ENCODE results near the gene IMMP2L.

IMMP2L gene

DNA sequence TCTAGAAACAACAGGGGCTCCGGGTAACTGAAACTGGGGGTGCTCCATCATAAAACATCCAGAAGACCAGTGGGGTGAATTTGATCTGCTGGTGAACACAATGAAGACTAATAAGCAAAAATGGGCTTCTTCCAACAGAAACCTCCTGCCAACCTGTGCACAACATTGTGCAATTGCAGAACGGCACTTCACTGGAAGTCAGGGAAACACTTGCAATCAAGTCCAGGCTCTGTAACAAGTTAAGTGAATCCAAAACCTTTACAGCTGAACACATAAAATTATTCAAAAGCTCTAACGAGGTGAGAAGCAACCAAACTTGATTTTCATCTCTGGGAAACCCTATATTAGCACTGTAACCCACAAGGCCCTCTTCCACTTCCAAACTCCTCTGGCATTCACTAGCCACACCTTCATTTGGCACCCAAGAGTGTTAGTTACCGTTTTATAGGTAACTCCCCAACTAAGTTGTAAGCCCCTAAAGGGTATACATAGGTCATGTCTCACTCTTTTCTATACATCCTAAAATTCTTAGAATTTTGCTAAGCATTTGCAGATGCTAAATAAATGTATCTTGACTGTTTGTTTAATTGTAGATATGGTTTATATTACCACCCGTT is 22.0 kb downstream of the IMMP2L start:
- DNase-seq (ENCODE audit: extremely low read depth, insufficient read length), result no peak
- Histone ChIP-seq H3K36me3 (ENCODE audit: control insufficient read depth, insufficient read depth, low read length) (no peaks in the 10 kb centered on the region), H3K27me3 (replicated peaks; ENCODE audit: control insufficient read depth, insufficient read depth, low read length) (no peaks in the 10 kb centered on the region)

DNA sequence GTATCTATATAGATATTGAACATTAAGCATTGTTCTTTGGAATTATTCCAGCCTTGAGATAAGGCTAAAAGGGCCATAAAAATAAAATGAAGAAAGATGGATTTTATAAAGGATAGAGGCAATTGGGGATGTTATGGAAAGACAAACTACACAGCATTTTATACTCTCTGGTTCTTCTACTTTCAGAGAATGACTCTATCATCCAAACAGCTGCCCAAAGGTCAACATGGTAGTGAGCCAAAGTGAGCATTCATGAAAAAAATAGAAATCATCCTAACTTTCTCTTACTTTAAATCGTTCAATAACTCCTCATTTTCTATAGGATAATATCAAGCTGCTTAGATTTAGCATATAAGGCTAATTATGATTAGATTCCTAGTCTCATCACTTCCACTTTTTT is 25.2 kb downstream of the IMMP2L start:
- Histone ChIP-seq H3K4me3 (replicated peaks; ENCODE audit: low read depth, low read length) (no peak overlapping the region), H3K36me3 (ENCODE audit: control insufficient read depth, insufficient read depth, low read length) (no peaks in the 10 kb centered on the region), H3K27me3 (replicated peaks; ENCODE audit: control insufficient read depth, insufficient read depth, low read length) (no peaks in the 10 kb centered on the region)
- TF ChIP-seq CTCF (IDR thresholded peaks at IDR 0.05; ENCODE audit: insufficient read depth, low read length, poor library complexity, severe bottlenecking), result no peak
- no peak for DNase-seq (ENCODE audit: extremely low read depth, insufficient read length)

More for the DNA sequence above, 22.0 kb downstream of the IMMP2L start:
- TF ChIP-seq CTCF (IDR thresholded peaks at IDR 0.05; ENCODE audit: insufficient read depth, low read length, poor library complexity, severe bottlenecking), result no peak
- no peak overlapping the region for H3K4me3 ChIP-seq (replicated peaks; ENCODE audit: low read depth, low read length)

- TF ChIP-seq CTCF (IDR thresholded peaks at IDR 0.05; ENCODE audit: insufficient read depth, low read length, poor library complexity, severe bottlenecking), result no peak
- Histone ChIP-seq H3K27me3 (replicated peaks; ENCODE audit: control insufficient read depth, insufficient read depth, low read length) (no peaks in the 10 kb centered on the region), H3K4me3 (replicated peaks; ENCODE audit: low read depth, low read length) (no peak overlapping the region), H3K36me3 (ENCODE audit: control insufficient read depth, insufficient read depth, low read length) (no peaks in the 10 kb centered on the region)
- DNase-seq (ENCODE audit: extremely low read depth, insufficient read length), result no peak
These were observed 27.0 kb downstream of the IMMP2L start for GRCh38 chr7:111535142-111535870.

DNA sequence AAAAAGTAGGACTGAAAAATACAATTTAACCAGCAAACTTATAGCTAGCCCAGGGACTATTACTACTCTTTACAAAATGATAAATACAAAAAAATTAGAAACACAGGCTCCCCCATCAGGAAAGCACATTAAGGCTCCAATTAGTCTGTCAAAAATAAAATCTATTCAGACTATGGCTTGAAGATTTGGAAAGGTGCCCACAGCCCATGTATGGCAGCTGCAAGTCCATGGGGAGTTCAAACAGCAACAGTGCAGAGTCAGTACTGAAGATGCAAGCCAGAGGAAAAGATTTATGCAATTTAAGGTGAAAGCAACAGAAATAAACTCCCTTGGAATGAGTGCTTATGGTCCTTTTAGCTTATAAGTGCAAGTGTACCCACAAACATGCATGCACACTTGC is 29.7 kb downstream of the IMMP2L start:
- TF ChIP-seq CTCF (IDR thresholded peaks at IDR 0.05; ENCODE audit: insufficient read depth, low read length, poor library complexity, severe bottlenecking), result no peak
- no peak overlapping the region for H3K4me3 ChIP-seq (replicated peaks; ENCODE audit: low read depth, low read length)
- no peak for DNase-seq (ENCODE audit: extremely low read depth, insufficient read length)
- H3K27me3 ChIP-seq (replicated peaks; ENCODE audit: control insufficient read depth, insufficient read depth, low read length), result no peaks in the 10 kb centered on the region
- no peaks in the 10 kb centered on the region for H3K36me3 ChIP-seq (ENCODE audit: control insufficient read depth, insufficient read depth, low read length)

GRCh38 chr7:111531993-111532392 is 30.3 kb downstream of the IMMP2L start:
- Histone ChIP-seq H3K36me3 (ENCODE audit: control insufficient read depth, insufficient read depth, low read length) (no peaks in the 10 kb centered on the region), H3K4me3 (replicated peaks; ENCODE audit: low read depth, low read length) (no peak overlapping the region), H3K27me3 (replicated peaks; ENCODE audit: control insufficient read depth, insufficient read depth, low read length) (no peaks in the 10 kb centered on the region)
- TF ChIP-seq CTCF (IDR thresholded peaks at IDR 0.05; ENCODE audit: insufficient read depth, low read length, poor library complexity, severe bottlenecking), result no peak
- DNase-seq (ENCODE audit: extremely low read depth, insufficient read length), result peak; percentile 21

All from GM06990 (cell line).